Stomach (tissue), 4 donors: Measurements from ENCODE around the gene ORC5.

Experiments used
- CTCF ChIP-seq, 7 experiments: fragments of 450-650 bp in 4 of 7; fragments of 200-600 bp in 3 of 7; sonication (generic) in 3 of 7; IDR thresholded peaks; one replicate each; pipeline ENCODE4 v1.5.1; 2016 to 2019; ENCODE audit warnings: antibody characterized with exemption in 7 of 7, control low read depth in 2 of 7, mild to moderate bottlenecking in 1 of 7
- POLR2A ChIP-seq, 4 donors: fragments of 450-650 bp; IDR thresholded peaks; one replicate each; pipeline ENCODE4 v1.6.1; 2016; ENCODE audit warnings: antibody characterized with exemption in 4 of 4, control low read depth in 2 of 4, mild to moderate bottlenecking in 1 of 4, moderate library complexity in 1 of 4

GRCh38 chr7:104127204-104127603, 80.6 kb downstream of the ORC5 start:
- no peak for TF ChIP-seq CTCF (IDR thresholded peaks at IDR 0.05)
- TF ChIP-seq POLR2A (IDR thresholded peaks at IDR 0.05): no peak
